K562 (cell line): Measurements from ENCODE around the gene FTO. TPM values are rescaled to one million over a fixed set of nuclear protein-coding genes. Genes with fewer than 3 reads are reported as not detected.

Source experiments
- ATAC-seq: fragments of 200-7000 bp; cut with Tn5 transposase; 3 replicates; pipeline ENCODE4 v1.9.1; 2020; ENCODE audit warnings: moderate library complexity
- BruUV-seq: library from RNA; stranded (reverse); fragments of 400-500 nt; replicated peaks from 2 replicates; lab custom pipeline; 2021; lab: Mats Ljungman, UMichigan
- CTCF ChIA-PET: fragments of 300-600 bp; formaldehyde crosslinking; extraction: SDS; loops from one replicate; lab custom pipeline; 2021; ENCODE audit warnings: low intra/inter-chr PET ratio; lab: Yijun Ruan, JAX
- POLR2A ChIA-PET: fragments of 300-600, 350-650 bp; sonication (Branson Sonifier 250); formaldehyde crosslinking; extraction: SDS; loops from one replicate; lab custom pipeline; 2021; ENCODE audit warnings: antibody characterized with exemption, inconsistent platforms; lab: Yijun Ruan, JAX
- DNase-seq, 4 experiments: peaks; one replicate each; pipeline versions ENCODE4 v3.0.0 to v3.0.0-alpha.2; 2011 to 2018; ENCODE audit warnings: low spot score in 3 of 4, mixed read lengths in 3 of 4; ENCODE audit errors: extremely low read depth in 1 of 4
- FAIRE-seq: peaks from 2 replicates; lab custom pipeline; 2011; peaks lifted over from hg19 to GRCh38; lab: Jason Lieb, UNC
- H2AFZ ChIP-seq: 2 replicates; pipeline ENCODE4 v1.6.0; 2011; ENCODE audit warnings: low read depth, low read length, control low read depth, inconsistent platforms
- H3K27ac ChIP-seq: fragments of 200-600 bp; 3 replicates; pipeline ENCODE4 v1.8.0; 2011; ENCODE audit warnings: low read depth, mild to moderate bottlenecking, control low read depth, inconsistent platforms, low read length, moderate library complexity, mixed read lengths; ENCODE audit errors: extremely low read depth
- H3K27me3 ChIP-seq, 2 experiments: fragments of 300-600 bp in 1 of 2; 2 replicates in 1 of 2; 3 replicates in 1 of 2; pipeline versions ENCODE4 v1.6.0 to v1.8.0; 2011; ENCODE audit warnings: inconsistent platforms in 2 of 2, low read length in 2 of 2, mild to moderate bottlenecking in 1 of 2, mixed read lengths in 1 of 2, moderate library complexity in 1 of 2; ENCODE audit not compliant: control insufficient read depth in 2 of 2, insufficient read depth in 2 of 2
- H3K36me3 ChIP-seq: fragments of 300-600 bp; 3 replicates; pipeline ENCODE4 v1.8.0; 2011; ENCODE audit warnings: mild to moderate bottlenecking, low read length, inconsistent platforms; ENCODE audit not compliant: control insufficient read depth, insufficient read depth
- H3K4me1 ChIP-seq, 2 experiments: fragments of 200-600 bp in 1 of 2; replicated peaks in 1 of 2; 2 replicates in 1 of 2; 3 replicates in 1 of 2; pipeline versions ENCODE4 v1.5.1 to v1.8.0; 2011; ENCODE audit warnings: inconsistent platforms in 2 of 2, low read length in 2 of 2, mild to moderate bottlenecking in 1 of 2, mixed read lengths in 1 of 2, moderate library complexity in 1 of 2; ENCODE audit not compliant: control insufficient read depth in 2 of 2, insufficient read depth in 2 of 2
- H3K4me2 ChIP-seq: 2 replicates; pipeline ENCODE4 v1.6.1; 2011; ENCODE audit warnings: low read length, control low read depth, inconsistent platforms, mixed read lengths; ENCODE audit not compliant: insufficient read depth
- H3K4me3 ChIP-seq: fragments of 200-600 bp; sonication (generic), shearing (Covaris generic); 2 replicates; pipeline ENCODE4 v1.5.1; 2016; ENCODE audit warnings: control low read depth, inconsistent platforms
- H3K79me2 ChIP-seq: fragments of 200-600 bp; 3 replicates; pipeline ENCODE4 v1.8.0; 2011; ENCODE audit warnings: low read length, inconsistent platforms; ENCODE audit not compliant: control insufficient read depth, insufficient read depth
- H3K9ac ChIP-seq, 2 experiments: 2 replicates each; pipeline versions ENCODE4 v1.6.0 to v1.6.1; 2011; ENCODE audit warnings: low read depth in 2 of 2, low read length in 2 of 2, control low read depth in 1 of 2, inconsistent platforms in 1 of 2, mild to moderate bottlenecking in 1 of 2, mixed read lengths in 1 of 2; ENCODE audit not compliant: insufficient read depth in 1 of 2
- H3K9me1 ChIP-seq: one replicate; pipeline ENCODE4 v1.6.0; 2011; ENCODE audit warnings: inconsistent platforms, mild to moderate bottlenecking, low read length, moderate library complexity; ENCODE audit not compliant: control insufficient read depth, insufficient read depth
- H3K9me3 ChIP-seq: replicated peaks from 2 replicates; pipeline ENCODE4 v1.5.1; 2011; ENCODE audit warnings: low read depth, low read length, inconsistent platforms; ENCODE audit not compliant: control insufficient read depth, insufficient read depth
- H4K20me1 ChIP-seq: replicated peaks from 2 replicates; pipeline ENCODE4 v1.6.1; 2011; ENCODE audit warnings: low read length, inconsistent platforms, mixed read lengths; ENCODE audit not compliant: control insufficient read depth, insufficient read depth
- BCOR ChIP-seq: fragments of 450-650 bp; IDR thresholded peaks from 2 replicates; pipeline ENCODE4 v1.6.1; 2016
- CBFB ChIP-seq: sonication (generic); formaldehyde crosslinking; IDR thresholded peaks from 2 replicates; pipeline ENCODE4 v1.4.0; 2020; ENCODE audit warnings: mild to moderate bottlenecking, missing genetic modification reagents
- PTBP1 ChIP-seq: fragments of 200-400 bp; formaldehyde crosslinking; IDR thresholded peaks from 2 replicates; pipeline ENCODE4 v1.6.1; 2017; ENCODE audit warnings: low read depth, low read length
- SMC3 ChIP-seq: conservative IDR thresholded peaks from 2 replicates; pipeline ENCODE4 v1.6.1; 2011; ENCODE audit warnings: low read depth, low read length, improper control_type of control experiment; ENCODE audit not compliant: insufficient read depth
- STAG1 ChIP-seq: sonication (generic); formaldehyde crosslinking; IDR thresholded peaks from 2 replicates; pipeline ENCODE4 v1.5.0; 2020; ENCODE audit warnings: missing genetic modification reagents, borderline replicate concordance
- TAF1 ChIP-seq: IDR thresholded peaks from 2 replicates; pipeline ENCODE4 v1.6.1; 2011; ENCODE audit warnings: mild to moderate bottlenecking, low read length, moderate library complexity; ENCODE audit not compliant: insufficient read depth, control insufficient read depth, severe bottlenecking; ENCODE audit errors: extremely low read depth
- TEAD4 ChIP-seq, 2 experiments: sonication (generic) in 1 of 2; formaldehyde crosslinking in 1 of 2; IDR thresholded peaks; 2 replicates each; pipeline versions ENCODE4 v1.6.1 to v1.8.0; 2012 to 2022; ENCODE audit warnings: borderline replicate concordance in 1 of 2, inconsistent platforms in 1 of 2, low read length in 1 of 2, mild to moderate bottlenecking in 1 of 2, missing genetic modification reagents in 1 of 2
- ZFPM2 ChIP-seq: fragments of 250-450 bp; sonication (Bioruptor Pico); IDR thresholded peaks from 2 replicates; pipeline ENCODE4 v1.5.1; 2022; ENCODE audit warnings: mild to moderate bottlenecking
- ZFX ChIP-seq: sonication (generic); formaldehyde crosslinking; IDR thresholded peaks from 2 replicates; pipeline ENCODE4 v1.8.0; 2022; ENCODE audit warnings: mild to moderate bottlenecking, missing genetic modification reagents, moderate library complexity
- WGBS: fragments of 100-300 bp; shearing (Covaris generic); methylation state at CpG from one replicate; pipeline ENCODE4 v1.1.6; 2016; ENCODE audit warnings: low coverage, mixed read lengths; ENCODE audit not compliant: insufficient coverage; ENCODE audit errors: missing lambda C conversion rate; 5-methylcytosine and 5-hydroxymethylcytosine counted together
- in situ Hi-C: fragments of 300-500 bp; cut with MboI; formaldehyde crosslinking; loops from 4 replicates; pipeline ENCODE4 v1.15.0; 2018; ENCODE audit warnings: inconsistent platforms, mixed read lengths
- intact Hi-C: fragments of 100-400 bp; cut with micrococcal nuclease; formaldehyde crosslinking; loops from 2 replicates; pipeline ENCODE4 v1.14.2; 2022
- polyA plus RNA-seq, 8 experiments: library from polyadenylated mRNA; depleted of rRNA in 4 of 8; stranded (reverse) in 5 of 8; unstranded in 3 of 8; fragments of >200 nt; fragmentation: Nextera tagmentation in 2 of 8; fragmentation: Illumina TruSeq in 1 of 8; extraction: Ambion mirVana in 2 of 8; extraction: Trizol in 1 of 8; gene quantifications; 2 replicates each; pipeline versions ENCODE4 v1.2.1 to v1.2.3, GENCODE V29; 2011 to 2014; ENCODE audit warnings: inconsistent platforms in 1 of 8, missing spikeins in 1 of 8
- total RNA-seq, 7 experiments: library from RNA; depleted of rRNA in 6 of 7; stranded (reverse); fragments of >200 nt in 6 of 7; fragmentation: Illumina TruSeq in 2 of 7; extraction: Trizol in 2 of 7; gene quantifications; 2 replicates each; pipeline versions ENCODE4 v1.2.1 to v1.2.3, GENCODE V29; 2011 to 2021; ENCODE audit warnings: low replicate concordance in 1 of 7
- TF ChIP-seq, protein P1 (sequence below): fragments of 450-650 bp; conservative IDR thresholded peaks from 2 replicates; pipeline ENCODE4 v1.6.1; 2016; ENCODE audit warnings: missing genetic modification characterization, low read depth, mild to moderate bottlenecking, missing compliant biosample characterization, moderate library complexity
- TF ChIP-seq, protein P2 (sequence below): fragments of 450-650 bp; IDR thresholded peaks from one replicate; pipeline ENCODE4 v1.6.1; 2018; ENCODE audit warnings: mild to moderate bottlenecking, moderate library complexity; ENCODE audit not compliant: partially characterized antibody
- TF ChIP-seq, protein P3 (sequence below): fragments of 250-450 bp; sonication (Bioruptor Pico); IDR thresholded peaks from 2 replicates; pipeline ENCODE4 v1.5.1; 2021; ENCODE audit warnings: mild to moderate bottlenecking

FTO gene
- total and polyA plus RNA-seq, 9 of the 15 experiments (the other 6 are each of a cell fraction or from before 2014, with no cell fraction given) = 11.3 to 27.7 (median 25.5) TPM

DNA sequence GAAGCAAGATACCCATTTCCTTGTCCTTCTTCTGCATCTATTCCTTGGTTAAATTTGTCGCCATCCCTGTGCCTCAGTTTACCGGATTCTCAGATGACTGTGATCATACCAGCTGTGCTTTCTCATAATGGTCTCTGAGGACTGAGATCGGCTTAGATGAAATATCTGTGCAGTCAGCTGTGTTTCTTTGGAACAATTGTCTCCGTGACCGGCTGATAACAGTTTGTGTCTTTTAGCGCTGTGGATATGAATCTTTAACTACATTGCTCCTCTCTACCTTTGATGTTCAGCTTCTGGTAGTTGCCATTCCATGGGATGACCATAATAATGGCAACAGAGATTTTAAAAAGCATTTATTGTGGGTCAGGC lies 473 bp downstream of the FTO start:
- in situ Hi-C loops = no loop called here
- CTCF ChIA-PET = no interaction called here
- H3K4me2 ChIP-seq = peak overlapping the region; percentile 99
- H2AFZ ChIP-seq = peak overlapping the region; percentile 95
- peak overlapping the region; percentile 77 for H3K4me3 ChIP-seq
- TSS peak; percentile 66 for BruUV-seq
- no peaks in the 10 kb centered on the region for H3K9me3 ChIP-seq
- TF ChIP-seq PTBP1 (no peak), BCOR (peak; percentile 70), TEAD4 (IDR thresholded peaks at IDR 0.05; ENCODE audit: low read length) (peak; percentile 5; the same call in 1 of the 2 replicates), TEAD4 (CRISPR knock-in tag; IDR thresholded peaks at IDR 0.05; ENCODE audit: borderline replicate concordance) (no peak), CBFB (CRISPR knock-in tag) (0 out of 2 replicates have a peak, but pooled peaks have one; percentile 11), ZFX (peak; percentile 11; the same call in 1 of the 2 replicates)
- TF ChIP-seq, all 486 proteins: peak for 4
- no peaks in the 10 kb centered on the region for H4K20me1 ChIP-seq
- no peaks in the 10 kb centered on the region for H3K27me3 ChIP-seq
- FAIRE-seq = no peak
- 1% methylated on average over 6 of the region's 6 CpGs for WGBS
- H3K36me3 ChIP-seq = no peaks in the 10 kb centered on the region
- no peak overlapping the region; the same call in 2 of the 3 replicates for H3K27ac ChIP-seq
- peaks cover 2 to 7% of the 10 kb centered on the region in 2 experiments; a peak in 3 of 5 replicates for H3K4me1 ChIP-seq
- no peaks in the 10 kb centered on the region for H3K9me1 ChIP-seq
- peak overlapping the region; percentile 72 to 89 for H3K9ac ChIP-seq
- ATAC-seq = no peak
- peak in 1 of 4 experiments; percentile 6 for DNase-seq
- intact Hi-C loops = no loop called here
- peaks cover 12% of the 10 kb centered on the region; the same call in 2 of the 3 replicates for H3K79me2 ChIP-seq
- POLR2A ChIA-PET = interaction anchor here (0.6 to 1.2 kb wide), 4 partner anchors 10 to 49 kb away, joined by 3 read pairs; no protein-coding TSS in a partner anchor

DNA sequence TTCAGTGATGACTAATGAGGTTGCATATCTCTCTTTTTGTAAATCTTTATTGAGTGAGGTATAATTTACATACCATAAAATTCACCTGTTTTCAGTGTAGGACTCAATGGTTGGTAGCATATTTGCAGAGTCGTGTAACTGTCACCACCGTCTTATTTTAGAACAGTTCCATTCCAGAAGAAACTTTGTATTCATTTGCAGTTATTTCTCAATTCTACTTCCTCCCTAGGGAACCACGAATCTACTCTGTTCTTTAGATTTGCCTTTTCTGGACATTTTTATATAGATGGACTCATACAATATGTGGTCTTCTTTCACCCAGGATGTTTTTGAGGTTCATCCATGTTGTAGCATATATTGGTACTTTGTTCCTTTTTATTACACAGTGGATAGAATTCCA lies 3.7 kb downstream of the FTO start:
- no peak overlapping the region for H3K4me2 ChIP-seq
- peaks cover 12% of the 10 kb centered on the region; the same call in 2 of the 3 replicates for H3K79me2 ChIP-seq
- no peaks in the 10 kb centered on the region for H3K27me3 ChIP-seq
- FAIRE-seq (no peak), DNase-seq (no peak), ATAC-seq (no peak)
- WGBS = 48% methylated on average over 3 of the region's 3 CpGs
- no peak overlapping the region for H3K9ac ChIP-seq
- CTCF ChIA-PET = no interaction called here
- H2AFZ ChIP-seq = no peak overlapping the region
- H3K9me1 ChIP-seq = no peaks in the 10 kb centered on the region
- no TSS peak for BruUV-seq
- H3K36me3 ChIP-seq = no peaks in the 10 kb centered on the region
- in situ Hi-C loops (no loop called here), intact Hi-C loops (no loop called here)
- no peak overlapping the region for H3K4me3 ChIP-seq
- no peak overlapping the region for H3K27ac ChIP-seq
- peaks cover 2 to 7% of the 10 kb centered on the region in 2 experiments; a peak in 3 of 5 replicates for H3K4me1 ChIP-seq
- no peaks in the 10 kb centered on the region for H3K9me3 ChIP-seq
- no peaks in the 10 kb centered on the region for H4K20me1 ChIP-seq
- POLR2A ChIA-PET = no interaction called here
- TF ChIP-seq TAF1 (no peak), SMC3 (no peak), ZFPM2 (CRISPR knock-in tag) (no peak), STAG1 (CRISPR knock-in tag) (no peak)
- TF ChIP-seq, protein P1, sequence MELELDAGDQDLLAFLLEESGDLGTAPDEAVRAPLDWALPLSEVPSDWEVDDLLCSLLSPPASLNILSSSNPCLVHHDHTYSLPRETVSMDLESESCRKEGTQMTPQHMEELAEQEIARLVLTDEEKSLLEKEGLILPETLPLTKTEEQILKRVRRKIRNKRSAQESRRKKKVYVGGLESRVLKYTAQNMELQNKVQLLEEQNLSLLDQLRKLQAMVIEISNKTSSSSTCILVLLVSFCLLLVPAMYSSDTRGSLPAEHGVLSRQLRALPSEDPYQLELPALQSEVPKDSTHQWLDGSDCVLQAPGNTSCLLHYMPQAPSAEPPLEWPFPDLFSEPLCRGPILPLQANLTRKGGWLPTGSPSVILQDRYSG = no peak
- TF ChIP-seq, protein P2, sequence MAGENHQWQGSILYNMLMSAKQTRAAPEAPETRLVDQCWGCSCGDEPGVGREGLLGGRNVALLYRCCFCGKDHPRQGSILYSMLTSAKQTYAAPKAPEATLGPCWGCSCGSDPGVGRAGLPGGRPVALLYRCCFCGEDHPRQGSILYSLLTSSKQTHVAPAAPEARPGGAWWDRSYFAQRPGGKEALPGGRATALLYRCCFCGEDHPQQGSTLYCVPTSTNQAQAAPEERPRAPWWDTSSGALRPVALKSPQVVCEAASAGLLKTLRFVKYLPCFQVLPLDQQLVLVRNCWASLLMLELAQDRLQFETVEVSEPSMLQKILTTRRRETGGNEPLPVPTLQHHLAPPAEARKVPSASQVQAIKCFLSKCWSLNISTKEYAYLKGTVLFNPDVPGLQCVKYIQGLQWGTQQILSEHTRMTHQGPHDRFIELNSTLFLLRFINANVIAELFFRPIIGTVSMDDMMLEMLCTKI = no peak
- TF ChIP-seq, protein P3, sequence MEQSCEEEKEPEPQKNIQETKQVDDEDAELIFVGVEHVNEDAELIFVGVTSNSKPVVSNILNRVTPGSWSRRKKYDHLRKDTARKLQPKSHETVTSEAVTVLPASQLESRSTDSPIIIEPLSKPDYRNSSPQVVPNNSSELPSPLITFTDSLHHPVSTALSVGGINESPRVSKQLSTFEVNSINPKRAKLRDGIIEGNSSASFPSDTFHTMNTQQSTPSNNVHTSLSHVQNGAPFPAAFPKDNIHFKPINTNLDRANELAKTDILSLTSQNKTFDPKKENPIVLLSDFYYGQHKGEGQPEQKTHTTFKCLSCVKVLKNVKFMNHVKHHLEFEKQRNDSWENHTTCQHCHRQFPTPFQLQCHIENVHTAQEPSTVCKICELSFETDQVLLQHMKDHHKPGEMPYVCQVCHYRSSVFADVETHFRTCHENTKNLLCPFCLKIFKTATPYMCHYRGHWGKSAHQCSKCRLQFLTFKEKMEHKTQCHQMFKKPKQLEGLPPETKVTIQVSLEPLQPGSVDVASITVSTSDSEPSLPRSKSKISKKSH = no peak
